SK-N-MC (cell line): ENCODE results near the gene L2HGDH.

Experiments used
- DNase-seq: peaks from one replicate; pipeline ENCODE4 v3.0.0-alpha.2; 2011; ENCODE audit warnings: low read depth, low spot score
- H3K27ac ChIP-seq: fragments of 200-600 bp; sonication (generic); 2 replicates; pipeline ENCODE4 v1.5.1; 2016; ENCODE audit warnings: mixed run types
- H3K36me3 ChIP-seq: fragments of 200-600 bp; sonication (generic); 2 replicates; pipeline ENCODE4 v1.6.1; 2017; ENCODE audit warnings: antibody characterized with exemption, low read length, mixed read lengths; ENCODE audit not compliant: insufficient read depth
- H3K4me3 ChIP-seq: fragments of 200-600 bp; sonication (generic); 2 replicates; pipeline ENCODE4 v1.5.1; 2016
- H3K9ac ChIP-seq: fragments of 200-600 bp; sonication (generic); 2 replicates; pipeline ENCODE4 v1.8.0; 2017; ENCODE audit warnings: mixed run types, mixed read lengths; ENCODE audit not compliant: insufficient read length
- H3K9me3 ChIP-seq: fragments of 200-600 bp; sonication (generic); 2 replicates; pipeline ENCODE4 v1.6.1; 2017; ENCODE audit warnings: low read depth, mild to moderate bottlenecking, antibody characterized with exemption, low read length, moderate library complexity, mixed read lengths
- EZH2 ChIP-seq: fragments of 200-600 bp; sonication (generic); IDR thresholded peaks from one replicate; pipeline ENCODE4 v1.6.1; 2017; ENCODE audit warnings: antibody characterized with exemption
- FOXP2 ChIP-seq: optimal IDR thresholded peaks from 2 replicates; pipeline ENCODE3; 2011; ENCODE audit warnings: mild to moderate bottlenecking, moderate library complexity; ENCODE audit not compliant: insufficient read depth; ENCODE audit errors: extremely low read length, control extremely low read depth
- POLR2AphosphoS5 ChIP-seq: IDR thresholded peaks from 2 replicates; pipeline ENCODE4 v1.6.1; 2012; ENCODE audit warnings: mild to moderate bottlenecking, low read depth, low read length, borderline replicate concordance

The L2HGDH gene

GRCh38 chr14:50233166-50233950 is 78.7 kb downstream of the L2HGDH start:
- Histone ChIP-seq H3K27ac (peak overlapping the region; percentile 92; the same call in 1 of the 2 replicates), H3K9me3 (no peaks in the 10 kb centered on the region; the same call in 1 of the 2 replicates), H3K4me3 (no peak overlapping the region), H3K36me3 (peaks cover 7% of the 10 kb centered on the region), H3K9ac (no peak overlapping the region)
- TF ChIP-seq POLR2AphosphoS5 (no peak), EZH2 (no peak), FOXP2 (no peak)
- no peak for DNase-seq

- no peak for TF ChIP-seq FOXP2
- no peak for TF ChIP-seq EZH2
- no peak for TF ChIP-seq POLR2AphosphoS5
- no peak for DNase-seq
- no peaks in the 10 kb centered on the region; the same call in 1 of the 2 replicates for H3K9me3 ChIP-seq
- peaks cover 9% of the 10 kb centered on the region for H3K36me3 ChIP-seq
- peak overlapping the region; percentile 92 for H3K27ac ChIP-seq
- peak overlapping the region; percentile 85 for H3K9ac ChIP-seq
- peak overlapping the region; percentile 90 for H3K4me3 ChIP-seq
Observed at GRCh38 chr14:50232276-50232642, 79.8 kb downstream of the L2HGDH start.

- TF ChIP-seq POLR2AphosphoS5 (peak; percentile 90), FOXP2 (no peak), EZH2 (no peak)
- H3K27ac ChIP-seq = peak within 1 kb of the TSS; percentile 92
- DNase-seq = peak; percentile 28
Observed at GRCh38 chr14:50231475-50232275, 80.4 kb downstream of the L2HGDH start, which contains the start of gene SOS2. Gene SOS2, minus strand, starts transcription at chr14:50231578. Its CDS starts 295 bp downstream, at chr14:50231283.

GRCh38 chr14:50230701-50231474 is 81.1 kb downstream of the L2HGDH start:
- 0 out of 2 replicates have a peak overlapping the region, but pooled peaks have one; percentile 14 for H3K27ac ChIP-seq
- peak; percentile 30 for DNase-seq
- H3K9ac ChIP-seq = peak overlapping the region; percentile 84
- peaks cover 9% of the 10 kb centered on the region for H3K36me3 ChIP-seq
- H3K4me3 ChIP-seq = peak overlapping the region; percentile 90
- H3K9me3 ChIP-seq = no peaks in the 10 kb centered on the region; the same call in 1 of the 2 replicates
- TF ChIP-seq FOXP2 (no peak), EZH2 (no peak), POLR2AphosphoS5 (no peak)

More at GRCh38 chr14:50231475-50232275, 80.4 kb downstream of the L2HGDH start, which contains the start of gene SOS2:
- no peaks in the 10 kb centered on the region; the same call in 1 of the 2 replicates for H3K9me3 ChIP-seq
- H3K36me3 ChIP-seq = peaks cover 9% of the 10 kb centered on the region
- H3K9ac ChIP-seq = peak within 1 kb of the TSS; percentile 85
- peak within 1 kb of the TSS; percentile 90 for H3K4me3 ChIP-seq

- H3K36me3 ChIP-seq = peaks cover 9% of the 10 kb centered on the region
- TF ChIP-seq FOXP2 (no peak), EZH2 (no peak), POLR2AphosphoS5 (no peak)
- H3K9me3 ChIP-seq = no peaks in the 10 kb centered on the region; the same call in 1 of the 2 replicates
- DNase-seq = no peak
- H3K9ac ChIP-seq = peak overlapping the region; percentile 84
- no peak overlapping the region for H3K27ac ChIP-seq
- H3K4me3 ChIP-seq = peak overlapping the region; percentile 90
Observed at GRCh38 chr14:50230401-50230700, 81.7 kb downstream of the L2HGDH start.

- TF ChIP-seq EZH2 = no peak
- no peak for TF ChIP-seq POLR2AphosphoS5
- TF ChIP-seq FOXP2 = no peak
- DNase-seq = no peak
- H3K36me3 ChIP-seq = peaks cover 9% of the 10 kb centered on the region
- peak overlapping the region; percentile 84 for H3K9ac ChIP-seq
- H3K9me3 ChIP-seq = no peaks in the 10 kb centered on the region; the same call in 1 of the 2 replicates
- H3K27ac ChIP-seq = no peak overlapping the region
- peak overlapping the region; percentile 90 for H3K4me3 ChIP-seq
Observed at GRCh38 chr14:50229681-50230080, 82.3 kb downstream of the L2HGDH start.

GRCh38 chr14:50228313-50228712 is 83.7 kb downstream of the L2HGDH start:
- H3K9ac ChIP-seq = no peak overlapping the region
- no peak for DNase-seq
- no peak overlapping the region for H3K4me3 ChIP-seq
- TF ChIP-seq EZH2 (no peak), POLR2AphosphoS5 (no peak), FOXP2 (no peak)
- no peak overlapping the region for H3K27ac ChIP-seq
- H3K9me3 ChIP-seq = no peaks in the 10 kb centered on the region; the same call in 1 of the 2 replicates
- peaks cover 9% of the 10 kb centered on the region for H3K36me3 ChIP-seq
